HFFc6 (cell line): Measurements from ENCODE around the gene SYNGAP1. TPM values are rescaled to one million over a fixed set of nuclear protein-coding genes. Genes with fewer than 3 reads are reported as not detected.

Experiments
- DNase-seq: peaks from one replicate; pipeline ENCODE4 v3.0.0-alpha.2; 2018
- H3K27ac Mint-ChIP-seq: 2 replicates; pipeline ENCODE4 v1.8.0; 2020; ENCODE audit warnings: mild to moderate bottlenecking, mixed read lengths
- H3K27me3 Mint-ChIP-seq: 2 replicates; pipeline ENCODE4 v1.8.0; 2021; ENCODE audit warnings: mild to moderate bottlenecking, moderate library complexity, mixed read lengths; ENCODE audit not compliant: insufficient read depth
- H3K36me3 Mint-ChIP-seq: 2 replicates; pipeline ENCODE4 v1.8.0; 2021; ENCODE audit warnings: low read depth, mixed read lengths
- H3K4me1 Mint-ChIP-seq: 2 replicates; pipeline ENCODE4 v1.8.0; 2020; ENCODE audit warnings: low read depth, mixed read lengths
- H3K4me3 Mint-ChIP-seq: 2 replicates; pipeline ENCODE4 v1.8.0; 2020; ENCODE audit warnings: mild to moderate bottlenecking, moderate library complexity, mixed read lengths
- H3K9me3 Mint-ChIP-seq: 2 replicates; pipeline ENCODE4 v1.8.0; 2020; ENCODE audit warnings: mild to moderate bottlenecking, mixed read lengths
- CTCF ChIP-seq: fragments of 200-600 bp; sonication (generic); IDR thresholded peaks from 2 replicates; pipeline ENCODE4 v1.5.0; 2021; ENCODE audit warnings: antibody characterized with exemption, mild to moderate bottlenecking
- total RNA-seq, 6 experiments: library from RNA; stranded (reverse); fragmentation: NEBNext Ultra II Directional; extraction: Animal tissue kit (Norgen Biotek cat#: 25700); gene quantifications; 2 replicates in 1 of 6; 3 replicates in 5 of 6; pipeline ENCODE4 v1.2.3, GENCODE V29; 2021

The SYNGAP1 gene
- total RNA-seq, 6 experiments from 2014 or later, result 10.5 to 15.0 (median 13.3) TPM

GRCh38 chr6:33413241-33414120, 6.4 kb upstream of the SYNGAP1 start:
- no peak for TF ChIP-seq CTCF
- Mint-ChIP-seq H3K36me3 (peaks cover 52% of the 10 kb centered on the region), H3K9me3 (no peaks in the 10 kb centered on the region), H3K27ac (peak overlapping the region; percentile 100), H3K27me3 (peaks cover 16% of the 10 kb centered on the region), H3K4me3 (peak overlapping the region; percentile 31), H3K4me1 (peaks cover 69% of the 10 kb centered on the region)
- DNase-seq, result no peak

GRCh38 chr6:33414592-33415271, 5.1 kb upstream of the SYNGAP1 start:
- peaks cover 52% of the 10 kb centered on the region for H3K36me3 Mint-ChIP-seq
- DNase-seq, result no peak
- peaks cover 75% of the 10 kb centered on the region for H3K4me1 Mint-ChIP-seq
- no peaks in the 10 kb centered on the region for H3K9me3 Mint-ChIP-seq
- peak overlapping the region; percentile 100 for H3K27ac Mint-ChIP-seq
- H3K4me3 Mint-ChIP-seq, result peak overlapping the region; percentile 98
- peak; percentile 64; the same call in 1 of the 2 replicates for TF ChIP-seq CTCF
- H3K27me3 Mint-ChIP-seq, result peaks cover 17% of the 10 kb centered on the region

GRCh38 chr6:33415831-33416230, 4.0 kb upstream of the SYNGAP1 start:
- H3K4me1 Mint-ChIP-seq, result peaks cover 74% of the 10 kb centered on the region
- no peaks in the 10 kb centered on the region for H3K9me3 Mint-ChIP-seq
- peaks cover 17% of the 10 kb centered on the region for H3K27me3 Mint-ChIP-seq
- no peak for DNase-seq
- H3K36me3 Mint-ChIP-seq, result peaks cover 52% of the 10 kb centered on the region
- H3K4me3 Mint-ChIP-seq, result peak overlapping the region; percentile 98
- no peak for TF ChIP-seq CTCF
- H3K27ac Mint-ChIP-seq, result peak overlapping the region; percentile 100

- TF ChIP-seq CTCF, result no peak
- DNase-seq, result no peak
- Mint-ChIP-seq H3K27ac (peak overlapping the region; percentile 100), H3K4me3 (peak overlapping the region; percentile 98), H3K4me1 (peaks cover 77% of the 10 kb centered on the region), H3K27me3 (peaks cover 17% of the 10 kb centered on the region), H3K36me3 (peaks cover 49% of the 10 kb centered on the region), H3K9me3 (no peaks in the 10 kb centered on the region)
Measured at GRCh38 chr6:33416386-33417127, 3.3 kb upstream of the SYNGAP1 start.

- TF ChIP-seq CTCF, result no peak
- H3K36me3 Mint-ChIP-seq, result peaks cover 45% of the 10 kb centered on the region
- peaks cover 16% of the 10 kb centered on the region for H3K27me3 Mint-ChIP-seq
- DNase-seq, result peak; percentile 88
- H3K4me1 Mint-ChIP-seq, result peaks cover 77% of the 10 kb centered on the region
- no peaks in the 10 kb centered on the region for H3K9me3 Mint-ChIP-seq
- H3K4me3 Mint-ChIP-seq, result peak overlapping the region; percentile 98
- peak overlapping the region; percentile 100 for H3K27ac Mint-ChIP-seq
Measured at GRCh38 chr6:33417128-33417902, 2.5 kb upstream of the SYNGAP1 start.
